Activated CD4-positive, alpha-beta memory T cell treated with anti-CD3 and anti-CD28 coated beads for 36 hours (primary cell): Measurements from ENCODE around the gene SPRING1. TPM values are rescaled to one million over a fixed set of nuclear protein-coding genes. Genes with fewer than 3 reads are reported as not detected.

ENCODE experiments used
- CTCF ChIA-PET: fragments of 350-600 bp; sonication (Branson Sonifier 250); formaldehyde crosslinking; loops from one replicate; lab custom pipeline; 2021; ENCODE audit warnings: antibody characterized with exemption, inconsistent platforms; lab: Charles Lee
- POLR2A ChIA-PET: fragments of 350-600 bp; sonication (Branson Sonifier 250); formaldehyde crosslinking; loops from one replicate; lab custom pipeline; 2021; ENCODE audit warnings: antibody characterized with exemption; lab: Charles Lee
- DNase-seq: peaks from one replicate; pipeline ENCODE4 v3.0.0-alpha.2; 2020
- H3K27ac Mint-ChIP-seq: one replicate; pipeline ENCODE4 v1.8.0; 2021; ENCODE audit warnings: mixed read lengths
- H3K27me3 Mint-ChIP-seq: one replicate; pipeline ENCODE4 v1.8.0; 2021; ENCODE audit warnings: mixed read lengths
- H3K36me3 Mint-ChIP-seq: one replicate; pipeline ENCODE4 v1.8.0; 2021; ENCODE audit warnings: mixed read lengths
- H3K4me1 Mint-ChIP-seq: one replicate; pipeline ENCODE4 v1.8.0; 2021; ENCODE audit warnings: low read depth, mixed read lengths
- H3K4me3 Mint-ChIP-seq: one replicate; pipeline ENCODE4 v1.8.0; 2021; ENCODE audit warnings: mild to moderate bottlenecking, mixed read lengths
- H3K9me3 Mint-ChIP-seq: one replicate; pipeline ENCODE4 v1.8.0; 2021; ENCODE audit warnings: mixed read lengths
- intact Hi-C: fragments of 100-400 bp; cut with micrococcal nuclease; formaldehyde crosslinking; loops from one replicate; pipeline ENCODE4 v1.15.1; 2023
- total RNA-seq, 2 experiments: library from RNA; stranded (reverse); gene quantifications; one replicate each; pipeline ENCODE4 v1.2.3, GENCODE V29; 2021

SPRING1 gene
- total RNA-seq, 2 experiments from 2014 or later: 20.9 to 24.3 TPM

GRCh38 chr12:116717466-116718437 lies 20.1 kb downstream of the SPRING1 start:
- ChIA-PET POLR2A (no interaction called here), CTCF (interaction anchor here (1.4 kb wide), 1 partner anchor 14 kb away, joined by 6 read pairs; no protein-coding TSS in a partner anchor)
- Mint-ChIP-seq H3K27ac (no peak overlapping the region), H3K4me1 (peaks cover 17% of the 10 kb centered on the region), H3K4me3 (no peak overlapping the region), H3K36me3 (peaks cover 20% of the 10 kb centered on the region), H3K9me3 (no peaks in the 10 kb centered on the region), H3K27me3 (no peaks in the 10 kb centered on the region)
- no peak for DNase-seq
- intact Hi-C loops: no loop called here

DNA sequence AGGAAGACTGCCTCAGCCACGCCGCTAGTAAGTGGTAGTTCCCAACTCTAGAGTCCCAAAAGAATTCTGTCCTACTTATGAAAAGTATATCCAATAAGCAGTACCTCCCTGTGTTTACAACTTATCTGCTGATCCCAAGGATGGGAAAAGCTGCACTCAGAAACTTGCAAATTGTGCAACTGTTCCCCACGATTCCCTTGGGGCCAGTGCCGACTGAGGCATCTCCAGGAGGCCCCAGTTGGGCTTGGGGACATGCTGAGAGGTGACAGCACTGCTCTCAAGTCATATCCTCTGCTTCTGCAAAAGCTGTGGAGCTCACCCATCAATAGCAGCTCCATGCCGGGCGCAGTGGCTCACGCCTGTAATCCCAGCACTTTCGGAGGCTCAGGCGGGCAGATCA lies 23.7 kb downstream of the SPRING1 start:
- H3K36me3 Mint-ChIP-seq: peaks cover 12% of the 10 kb centered on the region
- H3K4me1 Mint-ChIP-seq: peaks cover 8% of the 10 kb centered on the region
- DNase-seq: no peak
- no peaks in the 10 kb centered on the region for H3K27me3 Mint-ChIP-seq
- CTCF ChIA-PET: interaction anchor here (0.6 kb wide), 1 partner anchor 11 kb away, joined by 3 read pairs; no protein-coding TSS in a partner anchor
- POLR2A ChIA-PET: no interaction called here
- intact Hi-C loops: no loop called here
- H3K27ac Mint-ChIP-seq: peak overlapping the region; percentile 12
- no peaks in the 10 kb centered on the region for H3K9me3 Mint-ChIP-seq
- no peak overlapping the region for H3K4me3 Mint-ChIP-seq

- Mint-ChIP-seq H3K4me3 (no peak overlapping the region), H3K4me1 (peaks cover 7% of the 10 kb centered on the region), H3K36me3 (peaks cover 12% of the 10 kb centered on the region), H3K9me3 (no peaks in the 10 kb centered on the region), H3K27me3 (no peaks in the 10 kb centered on the region), H3K27ac (no peak overlapping the region)
- intact Hi-C loops: no loop called here
- POLR2A ChIA-PET: no interaction called here
- no peak for DNase-seq
- CTCF ChIA-PET: interaction anchor here (0.9 kb wide), 1 partner anchor 10 kb away, joined by 3 read pairs; no protein-coding TSS in a partner anchor
Measured at GRCh38 chr12:116713527-116713926, 24.3 kb downstream of the SPRING1 start.

DNA sequence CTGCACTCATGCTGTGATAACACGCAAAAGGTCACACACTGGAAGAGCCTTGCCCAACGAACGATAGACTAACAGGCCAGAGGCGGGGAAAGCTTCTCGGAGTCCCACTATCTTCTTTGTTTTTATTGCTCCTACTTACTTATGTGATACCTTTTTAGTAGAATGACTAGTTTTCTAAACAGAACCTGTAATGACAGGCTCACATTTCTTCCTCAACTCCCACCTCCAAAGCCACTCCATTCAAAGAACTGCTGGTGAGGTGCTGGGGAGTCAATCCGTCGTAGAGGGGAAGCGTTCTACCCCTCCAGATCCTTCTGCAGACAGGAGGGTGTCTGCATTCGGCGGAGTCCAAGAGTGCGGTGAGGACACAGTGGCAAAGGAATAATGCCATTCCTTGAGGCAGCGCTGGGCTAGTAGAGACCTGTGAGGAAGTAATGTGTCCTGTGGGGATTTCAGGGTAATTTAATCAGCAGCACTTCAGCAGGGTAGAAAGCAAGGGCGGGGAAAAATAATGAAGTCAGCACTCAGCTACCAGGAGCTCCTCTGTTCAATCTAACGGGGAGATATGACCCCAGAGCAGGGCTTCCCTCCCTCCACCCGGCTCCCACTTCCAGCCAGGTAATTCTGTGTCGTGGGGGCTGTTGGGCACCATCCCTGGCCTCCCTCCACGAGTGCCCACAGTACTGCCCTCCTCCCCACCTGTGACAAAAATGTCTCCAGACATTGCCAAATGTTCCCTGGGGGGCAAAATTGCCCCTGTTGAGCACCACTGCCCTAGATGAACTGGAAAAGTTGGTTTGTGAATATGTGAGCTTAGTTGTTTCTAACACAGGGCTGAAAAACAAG lies 25.2 kb downstream of the SPRING1 start:
- no peaks in the 10 kb centered on the region for H3K9me3 Mint-ChIP-seq
- H3K27me3 Mint-ChIP-seq: no peaks in the 10 kb centered on the region
- H3K36me3 Mint-ChIP-seq: peaks cover 11% of the 10 kb centered on the region
- DNase-seq: no peak
- H3K4me1 Mint-ChIP-seq: peaks cover 7% of the 10 kb centered on the region
- no peak overlapping the region for H3K27ac Mint-ChIP-seq
- no peak overlapping the region for H3K4me3 Mint-ChIP-seq
- intact Hi-C loops: no loop called here
- CTCF ChIA-PET: interaction anchor here (0.9 to 1.2 kb wide), 2 partner anchors 9 kb away, joined by 3 read pairs; no protein-coding TSS in a partner anchor
- POLR2A ChIA-PET: interaction anchor here (0.7 kb wide), 1 partner anchor 397 kb away, joined by 4 read pairs; no protein-coding TSS in a partner anchor

GRCh38 chr12:116710370-116711150 lies 27.3 kb downstream of the SPRING1 start:
- POLR2A ChIA-PET: no interaction called here
- CTCF ChIA-PET: interaction anchor here (0.7 to 2.0 kb wide), 5 partner anchors 9 to 778 kb away, joined by 3 to 13 read pairs (median 4); no protein-coding TSS in a partner anchor
- intact Hi-C loops: no loop called here
- H3K27me3 Mint-ChIP-seq: no peaks in the 10 kb centered on the region
- no peak overlapping the region for H3K4me3 Mint-ChIP-seq
- no peak overlapping the region for H3K27ac Mint-ChIP-seq
- H3K9me3 Mint-ChIP-seq: no peaks in the 10 kb centered on the region
- H3K36me3 Mint-ChIP-seq: no peaks in the 10 kb centered on the region
- DNase-seq: no peak
- peaks cover 7% of the 10 kb centered on the region for H3K4me1 Mint-ChIP-seq

- DNase-seq: no peak
- ChIA-PET POLR2A (no interaction called here), CTCF (interaction anchor here (0.6 to 2.1 kb wide), 19 partner anchors 9 to 792 kb away, joined by 3 to 13 read pairs (median 5); no protein-coding TSS in a partner anchor)
- intact Hi-C loops: loop anchor here (1.0 to 10.0 kb wide), 3 partner anchors 173 to 715 kb away; no protein-coding TSS in a partner anchor
- H3K27me3 Mint-ChIP-seq: no peaks in the 10 kb centered on the region
- peaks cover 7% of the 10 kb centered on the region for H3K4me1 Mint-ChIP-seq
- no peaks in the 10 kb centered on the region for H3K9me3 Mint-ChIP-seq
- no peak overlapping the region for H3K27ac Mint-ChIP-seq
- H3K4me3 Mint-ChIP-seq: no peak overlapping the region
- H3K36me3 Mint-ChIP-seq: no peaks in the 10 kb centered on the region
Measured at GRCh38 chr12:116709768-116710167, 28.1 kb downstream of the SPRING1 start.

DNA sequence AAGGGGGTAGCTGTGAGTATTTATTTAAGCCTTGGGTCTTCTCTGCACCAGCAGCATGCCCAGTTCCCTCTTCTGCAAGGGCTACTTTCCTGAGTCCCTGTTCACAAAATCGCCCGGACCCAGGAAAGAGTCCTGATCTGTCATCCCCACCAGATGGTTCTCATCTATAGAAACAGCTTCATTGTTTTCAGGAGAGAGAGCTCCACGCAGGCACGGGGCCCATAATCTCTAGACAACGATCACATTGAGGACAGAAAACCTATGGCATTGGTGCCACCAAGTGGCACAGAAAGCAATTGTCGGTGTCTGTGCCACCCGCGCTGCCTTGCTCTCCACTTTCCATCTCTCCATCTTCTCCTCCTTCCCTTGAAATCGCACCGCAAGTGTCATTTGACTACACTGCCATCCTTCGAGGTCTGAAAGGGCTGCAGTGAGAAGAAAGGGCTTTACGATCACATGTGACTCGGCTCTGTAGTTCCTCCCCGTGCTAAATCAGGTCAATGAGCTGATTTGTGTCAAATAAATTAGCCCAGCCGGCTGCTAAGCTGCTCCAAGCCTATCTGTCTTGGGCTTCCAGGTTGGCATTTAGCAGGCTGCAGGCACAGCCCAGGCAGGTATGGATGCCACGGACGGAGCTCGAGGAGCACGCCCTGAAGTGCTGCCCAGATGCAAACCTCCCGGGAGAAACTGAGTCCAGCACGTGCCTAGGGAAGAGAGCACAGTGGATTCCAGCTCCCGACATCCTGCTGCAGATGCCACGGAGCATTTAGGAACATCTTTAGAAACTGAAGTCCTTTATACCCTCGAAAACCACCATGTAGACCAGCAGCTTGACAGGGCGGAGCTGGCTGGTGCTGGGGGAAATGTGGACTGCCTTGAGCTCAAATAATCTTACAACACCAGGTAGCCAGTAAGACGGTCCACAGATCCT lies 28.8 kb downstream of the SPRING1 start:
- intact Hi-C loops: loop anchor here (1.0 to 10.0 kb wide), 3 partner anchors 173 to 714 kb away; no protein-coding TSS in a partner anchor
- Mint-ChIP-seq H3K27me3 (no peaks in the 10 kb centered on the region), H3K4me3 (no peak overlapping the region), H3K36me3 (no peaks in the 10 kb centered on the region), H3K4me1 (peaks cover 7% of the 10 kb centered on the region), H3K27ac (no peak overlapping the region), H3K9me3 (no peaks in the 10 kb centered on the region)
- DNase-seq: peak; percentile 64
- ChIA-PET CTCF (interaction anchor here (0.5 to 2.1 kb wide), 26 partner anchors 9 to 791 kb away, joined by 3 to 13 read pairs (median 4); no protein-coding TSS in a partner anchor), POLR2A (interaction anchor here (0.6 kb wide), 2 partner anchors 172 to 472 kb away, joined by 3 read pairs; partner anchors contain the start of gene HRK)

- CTCF ChIA-PET: interaction anchor here (0.6 to 2.1 kb wide), 3 partner anchors 13 to 504 kb away, joined by 3 to 13 read pairs (median 3); no protein-coding TSS in a partner anchor
- intact Hi-C loops: loop anchor here (10.0 kb wide), 2 partner anchors 317 to 713 kb away; no protein-coding TSS in a partner anchor
Measured at GRCh38 chr12:116707751-116708150, 30.1 kb downstream of the SPRING1 start.

GRCh38 chr12:116703214-116703795 lies 34.6 kb downstream of the SPRING1 start:
- ChIA-PET CTCF (interaction anchor here (0.6 to 1.9 kb wide), 32 partner anchors 9 to 705 kb away, joined by 3 to 16 read pairs (median 4); no protein-coding TSS in a partner anchor), POLR2A (no interaction called here)
- H3K4me1 Mint-ChIP-seq: peaks cover 2% of the 10 kb centered on the region

More at GRCh38 chr12:116707751-116708150, 30.1 kb downstream of the SPRING1 start:
- POLR2A ChIA-PET: no interaction called here
- DNase-seq: no peak
- Mint-ChIP-seq H3K4me3 (no peak overlapping the region), H3K27me3 (peaks cover 2% of the 10 kb centered on the region), H3K4me1 (peaks cover 8% of the 10 kb centered on the region), H3K9me3 (no peaks in the 10 kb centered on the region), H3K27ac (no peak overlapping the region), H3K36me3 (no peaks in the 10 kb centered on the region)

More at GRCh38 chr12:116703214-116703795, 34.6 kb downstream of the SPRING1 start:
- Mint-ChIP-seq H3K9me3 (no peaks in the 10 kb centered on the region), H3K36me3 (no peaks in the 10 kb centered on the region), H3K4me3 (no peak overlapping the region), H3K27ac (no peak overlapping the region), H3K27me3 (peaks cover 2% of the 10 kb centered on the region)
- peak; percentile 73 for DNase-seq
- intact Hi-C loops: loop anchor here (1.0 to 10.0 kb wide), 4 partner anchors 259 to 709 kb away; no protein-coding TSS in a partner anchor
